HFF-Myc (cell line): ENCODE data around the gene ZC3H12C.

Experiments
- DNase-seq: peaks from one replicate; pipeline ENCODE4 v3.0.0-alpha.2; 2011; ENCODE audit warnings: low read depth; ENCODE audit errors: extremely low read depth
- H3K4me3 ChIP-seq: replicated peaks from 2 replicates; pipeline ENCODE4 v1.5.1; 2011; ENCODE audit warnings: low read depth, mild to moderate bottlenecking, control low read depth, low read length
- CTCF ChIP-seq: IDR thresholded peaks from 2 replicates; pipeline ENCODE4 v1.5.1; 2012; ENCODE audit warnings: mild to moderate bottlenecking, low read depth, low read length, control low read depth; ENCODE audit errors: missing control alignments

Gene ZC3H12C

DNA sequence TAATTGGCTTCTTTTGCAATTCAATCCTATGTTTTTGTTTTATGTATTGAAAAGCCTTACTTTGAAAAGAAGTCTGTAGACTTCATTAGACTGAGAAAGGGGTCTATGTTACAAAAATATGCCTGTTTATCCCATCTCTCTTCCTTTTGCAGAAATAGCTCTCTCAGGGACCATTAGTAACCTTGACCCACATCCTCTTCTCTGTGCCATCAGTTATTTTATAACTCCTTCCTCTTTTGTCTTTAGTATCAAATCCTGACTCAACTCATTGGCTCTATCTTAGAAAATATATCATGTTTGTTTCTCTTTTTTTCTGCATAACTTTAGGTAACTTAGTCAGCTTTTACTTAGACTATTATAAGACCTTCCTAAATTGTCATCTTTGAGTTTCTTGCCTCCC, 20.3 kb downstream of the ZC3H12C start:
- H3K4me3 ChIP-seq = no peak overlapping the region
- no peak for DNase-seq
- TF ChIP-seq CTCF = no peak

GRCh38 chr11:110113973-110114372, 20.8 kb downstream of the ZC3H12C start:
- no peak for TF ChIP-seq CTCF
- H3K4me3 ChIP-seq = no peak overlapping the region
- DNase-seq = no peak

DNA sequence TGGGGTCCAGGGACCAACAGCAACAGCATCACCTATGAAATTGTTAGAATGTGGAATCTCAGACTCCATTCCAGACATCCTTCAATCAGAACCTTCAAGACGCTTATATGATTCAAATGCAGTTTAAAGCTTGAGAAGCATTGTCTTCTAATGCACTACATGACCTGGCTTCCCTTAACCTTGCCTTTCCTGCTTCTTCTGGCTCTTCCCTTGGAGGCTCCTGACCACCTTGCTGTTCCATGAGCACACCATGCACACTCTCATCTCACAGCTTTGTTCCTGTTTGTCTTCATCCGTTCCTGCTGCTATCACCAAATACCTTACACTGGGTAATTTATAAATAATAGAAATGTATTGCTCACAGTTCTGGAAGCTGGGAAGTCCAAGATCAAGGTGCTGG, 26.1 kb downstream of the ZC3H12C start:
- H3K4me3 ChIP-seq = no peak overlapping the region
- no peak for DNase-seq
- TF ChIP-seq CTCF = no peak

GRCh38 chr11:110121204-110121603, 28.0 kb downstream of the ZC3H12C start:
- H3K4me3 ChIP-seq = no peak overlapping the region
- TF ChIP-seq CTCF = no peak

GRCh38 chr11:110123003-110123402, 29.8 kb downstream of the ZC3H12C start:
- DNase-seq = no peak
- TF ChIP-seq CTCF = no peak
- H3K4me3 ChIP-seq = no peak overlapping the region

More at GRCh38 chr11:110121204-110121603, 28.0 kb downstream of the ZC3H12C start:
- DNase-seq = no peak

DNA sequence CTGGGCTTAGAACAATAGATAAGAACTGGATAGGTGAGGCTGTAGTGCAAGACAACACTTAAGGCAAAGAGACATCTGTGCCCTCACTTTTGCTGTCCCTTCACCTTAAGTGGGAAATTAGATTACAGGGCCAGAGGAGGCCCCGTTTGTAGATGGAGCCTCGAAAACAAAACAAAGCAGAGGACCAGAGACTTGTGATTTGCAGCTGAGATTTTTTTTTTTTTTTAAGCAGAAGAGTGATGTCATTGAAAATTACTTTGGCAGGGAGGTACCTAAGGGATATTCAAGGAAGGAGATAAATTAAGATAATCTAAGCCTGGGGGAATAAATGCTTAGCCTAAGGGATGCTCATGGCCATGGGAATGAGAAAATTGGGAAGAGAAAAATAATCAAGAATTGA, 31.4 kb downstream of the ZC3H12C start:
- no peak for TF ChIP-seq CTCF
- no peak for DNase-seq
- H3K4me3 ChIP-seq = no peak overlapping the region

- TF ChIP-seq CTCF = no peak
Measured at GRCh38 chr11:110125632-110126031, 32.4 kb downstream of the ZC3H12C start.

More at GRCh38 chr11:110125632-110126031, 32.4 kb downstream of the ZC3H12C start:
- no peak for DNase-seq
- no peak overlapping the region for H3K4me3 ChIP-seq
